IPS DF 4.7 (cell line): Measurements from ENCODE around the gene CPSF4.

Experiments
- DNase-seq: peaks from one replicate; pipeline ENCODE4 v3.0.0-alpha.2; 2013; ENCODE audit warnings: low spot score; ENCODE audit errors: extremely low read depth

CPSF4 gene

DNA sequence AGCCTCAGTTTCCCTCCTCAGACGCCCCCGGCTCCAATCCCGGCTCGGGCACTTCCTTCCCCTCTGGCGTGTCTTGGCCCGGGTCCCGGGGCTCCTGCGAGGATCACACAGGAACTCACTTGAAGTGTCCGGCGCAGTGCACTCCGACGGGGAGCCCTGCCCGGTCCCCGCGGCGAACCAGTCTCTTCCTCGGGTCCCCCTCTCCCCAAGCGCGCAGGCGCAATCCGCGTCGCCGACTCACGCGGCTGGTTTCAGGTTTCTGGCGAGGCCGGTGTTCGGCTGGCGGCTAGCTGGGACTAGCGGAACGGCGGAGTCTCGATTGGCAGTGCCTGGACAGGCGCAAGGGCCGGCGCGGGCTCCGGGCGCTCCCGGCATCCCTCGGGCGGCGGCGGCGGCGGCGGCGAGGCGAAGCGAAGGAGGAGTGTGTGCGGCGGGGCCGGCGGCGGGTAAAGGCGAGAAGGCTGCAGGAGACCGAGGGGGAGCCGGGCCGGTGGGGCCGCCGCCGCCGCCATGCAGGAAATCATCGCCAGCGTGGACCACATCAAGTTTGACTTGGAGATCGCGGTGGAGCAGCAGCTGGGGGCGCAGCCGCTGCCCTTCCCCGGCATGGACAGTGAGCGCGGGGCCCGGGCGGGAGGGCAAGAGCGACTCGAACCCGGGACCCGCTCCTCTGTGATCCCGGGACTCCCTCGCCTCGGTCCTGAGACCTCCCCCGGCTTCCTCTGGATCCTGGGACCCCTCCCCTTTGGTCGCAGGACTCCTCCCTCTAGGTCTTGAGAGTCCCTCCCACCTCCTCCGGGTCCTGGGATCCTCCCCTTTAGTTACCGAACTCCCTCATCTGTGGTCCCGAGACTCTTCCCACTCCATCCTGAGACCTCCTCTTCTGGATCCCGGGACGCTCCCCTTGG lies at the start of gene CPSF4, which contains the start of gene PTCD1:
CPSF4 (plus strand) TSS at position 371 of the 908 bp plus-strand sequence; CDS start at position 511, 140 bp downstream.
PTCD1 (minus strand) TSS at position 226 of the 908 bp plus-strand sequence. CDS start 3,556 bp downstream, outside the sequence.
- DNase-seq = peak; percentile 80

DNA sequence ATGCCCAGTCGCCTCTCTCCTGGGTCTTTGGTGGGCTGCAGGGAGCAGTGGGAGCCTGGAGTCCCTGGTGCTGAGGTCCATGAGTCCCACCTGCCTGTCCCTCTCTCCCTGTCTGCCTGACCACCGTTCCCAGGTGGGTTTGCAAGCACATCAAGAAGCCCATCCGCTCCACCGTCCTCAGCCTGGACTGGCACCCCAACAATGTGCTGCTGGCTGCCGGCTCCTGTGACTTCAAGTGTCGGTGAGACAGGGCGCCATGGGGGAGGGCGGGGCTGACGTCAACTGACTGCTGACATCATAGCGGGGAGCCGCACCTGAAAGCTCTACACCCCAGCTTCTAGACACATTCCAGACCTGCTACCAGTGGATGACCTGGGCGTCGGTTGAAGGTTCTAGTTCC lies 49.0 kb upstream of the CPSF4 start:
- no peak for DNase-seq

- no peak for DNase-seq
These were observed 47.7 kb upstream of the CPSF4 start for GRCh38 chr7:99390941-99391602.

- no peak for DNase-seq
These were observed 46.7 kb upstream of the CPSF4 start for GRCh38 chr7:99392046-99392445.

DNA sequence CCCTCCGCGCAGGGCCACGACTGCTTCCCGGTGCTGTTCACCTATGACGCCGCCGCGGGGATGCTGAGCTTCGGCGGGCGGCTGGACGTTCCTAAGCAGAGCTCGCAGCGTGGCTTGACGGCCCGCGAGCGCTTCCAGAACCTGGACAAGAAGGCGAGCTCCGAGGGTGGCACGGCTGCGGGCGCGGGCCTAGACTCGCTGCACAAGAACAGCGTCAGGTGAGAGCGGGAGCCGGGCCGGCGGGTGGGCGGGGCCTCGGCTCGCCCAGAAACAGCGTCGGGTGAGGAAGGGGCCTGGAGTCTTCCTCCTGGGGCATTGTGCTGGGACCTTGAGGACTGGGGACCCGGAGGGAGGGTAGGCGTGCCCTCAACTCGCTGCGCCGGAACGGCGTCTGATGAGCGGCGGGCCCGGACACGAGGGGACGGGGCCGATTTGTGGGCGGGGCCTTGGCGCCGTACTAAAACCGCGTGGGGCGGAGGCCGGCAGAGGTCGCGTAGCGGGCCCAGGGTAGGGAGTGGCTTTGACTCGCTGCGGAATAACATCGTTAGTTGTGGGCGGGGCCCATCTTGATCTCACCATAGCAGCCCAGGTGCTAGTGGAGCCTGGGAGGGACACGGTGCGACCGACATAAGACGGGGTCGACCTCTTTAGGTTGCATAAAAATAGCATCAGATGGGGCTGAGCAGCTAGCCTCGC lies 45.9 kb upstream of the CPSF4 start:
- no peak for DNase-seq

DNA sequence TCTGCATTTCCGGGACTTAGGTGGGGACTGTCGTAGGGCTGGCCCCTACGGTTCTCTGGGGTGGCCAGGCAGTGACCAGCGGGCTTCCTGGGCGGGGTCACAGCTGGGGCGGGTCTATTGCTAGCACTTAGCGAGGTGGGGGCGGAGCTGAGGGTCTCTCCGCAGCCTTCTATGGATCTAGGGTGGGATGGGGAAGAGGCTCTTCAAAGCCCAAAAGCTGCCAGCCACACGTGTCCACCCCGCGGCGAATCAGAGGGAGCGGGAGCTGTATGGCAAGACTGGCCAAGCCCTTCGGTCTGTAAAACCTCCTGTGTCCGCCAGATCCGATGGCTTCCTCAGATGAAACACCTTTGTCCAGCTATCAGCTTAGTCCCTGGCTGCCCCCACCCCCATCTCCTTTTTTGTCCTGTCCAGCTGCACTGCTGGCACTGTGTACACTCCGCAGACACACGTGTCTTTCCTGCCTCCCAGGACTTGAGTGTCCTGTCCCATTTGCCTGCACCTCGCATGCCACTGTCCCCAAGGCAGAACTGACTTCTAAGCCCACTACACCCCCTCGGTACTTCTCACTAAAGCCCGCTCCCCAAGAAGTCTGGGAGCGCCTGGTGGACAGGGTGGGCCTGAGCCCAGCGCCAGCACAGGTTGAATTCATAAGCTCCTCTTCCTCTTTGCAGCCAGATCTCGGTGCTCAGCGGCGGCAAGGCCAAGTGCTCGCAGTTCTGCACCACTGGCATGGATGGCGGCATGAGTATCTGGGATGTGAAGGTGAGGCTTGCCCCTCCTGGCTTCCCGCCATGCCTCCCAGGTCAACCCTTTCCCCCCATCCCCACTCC lies 45.2 kb upstream of the CPSF4 start:
- peak; percentile 46 for DNase-seq

DNA sequence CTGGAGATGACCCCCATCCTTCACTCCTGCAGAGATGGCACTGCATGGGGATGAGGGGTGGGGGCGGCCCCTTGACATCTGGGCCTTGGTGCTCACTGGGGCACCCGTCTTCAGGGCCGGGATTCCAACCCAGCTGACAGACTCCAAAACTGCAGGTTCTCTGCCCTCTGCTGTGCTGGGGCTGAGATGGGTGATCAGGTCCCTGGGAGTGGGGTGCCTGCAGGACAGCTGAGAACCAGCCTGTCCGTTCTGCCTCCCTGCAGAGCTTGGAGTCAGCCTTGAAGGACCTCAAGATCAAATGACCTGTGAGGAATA lies 44.6 kb upstream of the CPSF4 start:
- DNase-seq = no peak

- DNase-seq = no peak
These were observed 43.0 kb upstream of the CPSF4 start for GRCh38 chr7:99395616-99396327.

DNA sequence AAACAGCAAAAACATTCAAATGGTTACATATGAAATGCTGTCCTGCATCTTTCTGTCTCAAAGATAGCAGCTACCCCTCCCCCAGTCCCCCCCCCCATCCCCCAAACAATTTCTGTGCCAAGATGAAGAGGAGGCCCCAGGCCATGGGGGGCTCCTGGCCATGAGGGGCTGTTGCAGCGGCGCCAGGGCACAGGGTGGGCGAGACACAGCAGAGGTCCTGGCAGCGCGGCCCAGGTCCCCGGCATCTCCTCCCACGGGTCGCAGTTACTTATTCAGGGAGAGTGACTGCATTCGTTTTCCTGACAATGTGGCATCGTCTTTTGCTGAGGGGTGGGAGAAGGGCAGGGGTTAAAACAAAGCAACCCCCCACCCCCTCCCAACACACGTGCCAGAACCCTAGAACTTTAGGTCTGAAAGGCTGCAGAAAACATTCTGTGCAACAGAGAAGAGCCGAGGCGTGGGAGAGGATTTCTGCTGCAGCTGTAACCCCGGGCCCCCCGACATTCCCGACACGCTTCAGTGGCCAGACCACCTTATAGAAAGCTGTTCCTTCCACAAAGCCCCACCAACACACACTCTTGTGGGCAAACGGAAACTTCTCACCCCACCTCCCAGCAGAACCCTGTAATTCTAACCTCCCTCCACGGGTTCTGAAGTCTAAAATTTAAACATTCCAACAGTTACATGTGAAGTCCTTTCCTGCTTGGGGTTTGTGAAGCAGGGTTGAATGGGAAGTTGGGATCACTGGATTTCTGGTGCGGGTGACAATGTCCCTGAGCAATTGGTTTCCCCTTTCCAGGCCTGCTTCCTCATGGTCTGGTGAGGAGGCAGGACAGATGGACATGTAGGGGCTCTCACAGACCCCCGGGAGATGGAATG lies 42.1 kb upstream of the CPSF4 start:
- DNase-seq = no peak

DNA sequence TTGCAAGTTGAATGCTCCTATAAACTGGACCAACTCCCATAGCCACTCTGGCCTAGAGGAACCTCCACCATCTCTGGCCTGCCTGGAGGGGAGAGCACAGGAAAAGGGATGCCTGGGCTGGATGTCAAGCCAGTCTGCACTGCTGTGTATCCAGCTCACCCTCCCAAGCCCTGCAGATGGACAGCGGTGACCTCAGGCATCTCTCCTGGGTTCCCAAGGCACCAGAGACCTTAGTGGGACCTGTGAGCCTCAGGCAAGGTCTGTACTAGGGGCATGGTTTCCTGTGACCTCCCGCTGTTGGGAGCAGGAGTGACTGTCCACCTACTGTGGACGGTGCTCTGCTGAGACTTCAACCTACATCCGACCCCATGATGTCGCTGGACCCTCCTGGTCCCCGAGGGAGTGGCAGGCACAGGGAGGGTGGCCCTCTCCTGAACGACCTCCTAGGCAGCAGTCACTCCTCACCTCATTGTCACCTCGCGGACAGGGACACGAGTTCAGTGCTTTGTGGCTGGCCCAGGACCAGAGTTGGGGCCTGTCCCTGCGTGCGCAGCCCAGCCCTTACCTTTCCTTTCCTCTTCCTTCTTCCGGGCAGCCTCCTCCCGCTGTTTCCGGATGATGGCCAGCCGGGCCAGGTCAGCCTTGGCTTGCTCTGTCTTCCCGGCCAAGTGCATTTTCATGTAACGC lies 41.3 kb upstream of the CPSF4 start:
- no peak for DNase-seq

DNA sequence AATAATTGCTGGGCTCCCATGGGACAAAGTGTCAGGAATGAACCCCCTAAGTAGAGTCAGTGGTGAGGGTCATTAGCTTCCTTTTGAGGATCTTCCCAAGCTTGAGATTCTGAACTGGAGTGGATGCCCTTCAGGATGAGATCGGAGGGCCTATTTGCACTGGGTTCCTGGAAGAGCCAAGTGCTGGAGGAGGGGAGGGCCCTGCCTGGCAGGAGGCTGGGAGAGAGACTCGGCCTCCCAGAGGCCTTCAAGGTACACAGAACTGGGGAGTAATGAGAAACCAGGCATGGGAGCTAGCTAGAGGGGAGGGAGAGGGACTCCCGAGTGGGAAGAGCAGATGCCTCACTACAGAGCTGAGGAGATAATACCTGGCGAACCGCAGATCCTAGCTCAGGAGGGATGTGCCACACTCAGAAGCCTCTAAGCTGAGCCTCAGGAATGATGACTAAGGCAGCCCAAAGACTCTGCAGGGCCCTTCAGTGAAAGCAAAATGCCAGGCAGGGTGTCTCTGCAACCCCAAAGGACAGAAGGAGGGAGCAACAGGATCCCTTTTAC lies 39.8 kb upstream of the CPSF4 start:
- no peak for DNase-seq

DNA sequence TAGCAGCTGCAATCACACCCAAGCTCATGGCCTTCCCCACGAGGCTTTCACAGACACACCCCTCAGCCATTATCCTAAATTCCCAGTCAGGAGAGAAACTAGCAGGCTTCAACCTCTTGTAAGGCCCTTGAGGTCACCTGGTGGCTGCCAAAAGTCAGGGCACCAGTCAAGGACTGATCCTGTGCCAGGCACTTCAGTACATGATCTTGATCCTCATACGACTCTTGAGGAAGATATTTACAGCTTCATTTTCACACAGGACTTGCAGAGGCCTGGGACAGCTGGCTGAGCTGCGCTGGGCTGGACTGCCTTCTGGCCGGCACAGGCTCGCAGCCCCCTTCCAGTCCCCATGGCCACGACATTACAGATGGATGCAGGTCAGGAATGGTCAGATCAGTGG lies 39.1 kb upstream of the CPSF4 start:
- DNase-seq = no peak

GRCh38 chr7:99402854-99403253 lies 35.9 kb upstream of the CPSF4 start:
- no peak for DNase-seq

GRCh38 chr7:99403764-99404163 lies 35.0 kb upstream of the CPSF4 start:
- no peak for DNase-seq

GRCh38 chr7:99404235-99404976 lies 34.3 kb upstream of the CPSF4 start:
- no peak for DNase-seq

- no peak for DNase-seq
These were observed 33.8 kb upstream of the CPSF4 start for GRCh38 chr7:99404977-99405320.

DNA sequence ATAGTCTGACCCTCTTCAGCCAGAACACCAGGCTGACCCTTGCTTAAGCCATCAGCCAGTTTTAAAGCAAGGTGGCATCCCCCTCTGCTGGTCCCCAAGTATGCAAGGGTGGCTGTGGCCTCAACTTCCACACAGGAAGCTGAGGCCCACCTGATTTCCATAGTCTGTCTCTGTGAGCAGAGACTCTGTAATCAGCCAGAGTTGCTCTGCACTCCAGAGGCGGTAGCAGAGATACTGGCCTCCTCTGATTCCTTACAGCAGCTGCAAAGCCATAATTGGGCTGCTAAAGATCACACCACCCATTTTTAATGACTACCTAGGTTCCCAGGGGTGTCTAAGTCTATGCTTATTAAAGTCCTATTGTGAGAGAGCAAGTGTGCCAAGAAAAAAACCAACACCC lies 32.2 kb upstream of the CPSF4 start:
- DNase-seq = no peak

DNA sequence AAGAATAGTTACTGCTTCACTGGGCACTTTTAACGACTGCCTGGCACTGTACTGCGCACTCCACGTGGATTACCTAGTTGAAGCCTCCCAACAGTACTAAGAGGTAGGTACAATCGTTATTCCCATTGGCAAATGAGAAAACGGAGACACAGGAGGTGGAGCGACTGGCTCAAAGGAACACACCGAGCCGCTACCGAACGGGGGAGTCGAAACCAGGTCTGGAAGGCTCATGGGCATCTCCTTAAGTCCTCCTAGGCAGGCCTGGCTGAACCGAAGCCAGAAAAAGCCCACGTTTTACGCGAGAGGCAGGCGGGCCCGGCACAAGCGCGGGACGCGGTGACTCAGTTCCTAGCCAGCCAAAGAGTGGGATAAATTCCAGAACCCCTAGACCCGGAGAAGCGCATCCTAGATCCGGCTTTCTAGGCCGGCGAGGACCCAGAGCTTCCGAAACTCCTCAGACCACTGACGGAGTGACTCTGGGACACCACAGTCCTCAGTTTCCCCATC lies 30.8 kb upstream of the CPSF4 start:
- no peak for DNase-seq
